ENCODE measurements around the gene DHRS7C. TPM values are rescaled to one million over a fixed set of nuclear protein-coding genes. Genes with fewer than 3 reads are reported as not detected.

Gene DHRS7C
- total and polyA plus RNA-seq, 2 donors (not counting 3 experiments of a cell fraction or from before 2014, with no cell fraction given) = not detected

DNA sequence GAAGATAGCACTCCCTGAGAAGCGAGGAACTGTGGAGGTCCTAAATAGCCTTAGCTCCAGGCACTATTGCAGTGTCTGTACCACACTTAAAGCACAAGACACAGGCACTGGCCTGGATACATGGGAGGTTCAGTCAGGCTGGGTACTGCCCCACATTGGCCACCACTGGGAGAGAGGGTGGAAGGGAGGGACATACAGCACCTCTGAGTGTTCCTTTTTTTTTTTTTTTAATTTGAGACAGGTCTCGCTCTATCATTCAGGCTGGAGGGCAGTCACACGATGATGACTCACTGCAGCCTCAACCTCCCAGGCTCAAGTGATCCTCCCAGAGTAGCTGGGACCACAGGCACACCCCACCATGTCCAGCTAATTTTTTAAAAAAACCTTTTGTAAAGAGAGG, 29.1 kb upstream of the DHRS7C start:
- H3K9ac ChIP-seq (replicated peaks; ENCODE audit: extremely low read depth, insufficient read depth, low read length) = no peak overlapping the region
- H3K36me3 ChIP-seq (ENCODE audit: control insufficient read depth in 2 of 2, extremely low read depth in 1 of 2, insufficient read depth in 2 of 2, low read length in 2 of 2) = no peaks in the 10 kb centered on the region
- intact Hi-C loops (cut with micrococcal nuclease) = no loop called here
- H3K9me3 ChIP-seq (replicated peaks; ENCODE audit: control insufficient read depth, insufficient read depth, low read length) = peaks cover 5% of the 10 kb centered on the region
- H2AFZ ChIP-seq (ENCODE audit: low read depth, low read length) = no peak overlapping the region
- dilution Hi-C loops (cut with MboI; ENCODE audit: extremely low pct_ligation_motif_present, low sequenced_read_pairs) = no loop called here
- no TSS peak for BruUV-seq (replicated peaks)
- H3K9me1 ChIP-seq (replicated peaks; ENCODE audit: control insufficient read depth, extremely low read depth, insufficient read depth, low read length) = no peaks in the 10 kb centered on the region
- H4K20me1 ChIP-seq (replicated peaks; ENCODE audit: control insufficient read depth, extremely low read depth, insufficient read depth, low read length) = no peaks in the 10 kb centered on the region
- no peaks in the 10 kb centered on the region for H3K4me1 ChIP-seq (ENCODE audit: control insufficient read depth, extremely low read depth, insufficient read depth, low read length)
- POLR2A ChIA-PET = no interaction called here
- CTCF ChIA-PET = no interaction called here
- FAIRE-seq = no peak
- H3K4me2 ChIP-seq (ENCODE audit: insufficient read depth, low read length) = no peak overlapping the region
- no peak overlapping the region for H3K27ac ChIP-seq (ENCODE audit: insufficient read depth, low read depth, low read length)
- no peaks in the 10 kb centered on the region for H3K79me2 ChIP-seq (ENCODE audit: control insufficient read depth, insufficient read depth, low read length)
- H3K4me3 ChIP-seq (replicated peaks in 1 of 3; ENCODE audit: insufficient read depth in 1 of 3, low read depth in 1 of 3, low read length in 3 of 3) = no peak overlapping the region
- DNase-seq (ENCODE audit: low read depth, low spot score) = no peak
- TF ChIP-seq EZH2 (IDR thresholded peaks at IDR 0.05; ENCODE audit: borderline replicate concordance, low read depth, low read length, severe bottlenecking) = no peak
- TF ChIP-seq POLR2A (IDR thresholded peaks at IDR 0.05; ENCODE audit: low read depth, low read length) = no peak
- TF ChIP-seq MYC (IDR thresholded peaks at IDR 0.05; ENCODE audit: low read depth, low read length) = no peak
- TF ChIP-seq, protein P1, sequence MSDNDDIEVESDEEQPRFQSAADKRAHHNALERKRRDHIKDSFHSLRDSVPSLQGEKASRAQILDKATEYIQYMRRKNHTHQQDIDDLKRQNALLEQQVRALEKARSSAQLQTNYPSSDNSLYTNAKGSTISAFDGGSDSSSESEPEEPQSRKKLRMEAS (IDR thresholded peaks at IDR 0.05; ENCODE audit: insufficient read depth, insufficient read length) = no peak
- TF ChIP-seq POLR2AphosphoS5 (IDR thresholded peaks at IDR 0.05; ENCODE audit: insufficient read depth, low read depth, low read length) = no peak
- TF ChIP-seq, protein P2, sequence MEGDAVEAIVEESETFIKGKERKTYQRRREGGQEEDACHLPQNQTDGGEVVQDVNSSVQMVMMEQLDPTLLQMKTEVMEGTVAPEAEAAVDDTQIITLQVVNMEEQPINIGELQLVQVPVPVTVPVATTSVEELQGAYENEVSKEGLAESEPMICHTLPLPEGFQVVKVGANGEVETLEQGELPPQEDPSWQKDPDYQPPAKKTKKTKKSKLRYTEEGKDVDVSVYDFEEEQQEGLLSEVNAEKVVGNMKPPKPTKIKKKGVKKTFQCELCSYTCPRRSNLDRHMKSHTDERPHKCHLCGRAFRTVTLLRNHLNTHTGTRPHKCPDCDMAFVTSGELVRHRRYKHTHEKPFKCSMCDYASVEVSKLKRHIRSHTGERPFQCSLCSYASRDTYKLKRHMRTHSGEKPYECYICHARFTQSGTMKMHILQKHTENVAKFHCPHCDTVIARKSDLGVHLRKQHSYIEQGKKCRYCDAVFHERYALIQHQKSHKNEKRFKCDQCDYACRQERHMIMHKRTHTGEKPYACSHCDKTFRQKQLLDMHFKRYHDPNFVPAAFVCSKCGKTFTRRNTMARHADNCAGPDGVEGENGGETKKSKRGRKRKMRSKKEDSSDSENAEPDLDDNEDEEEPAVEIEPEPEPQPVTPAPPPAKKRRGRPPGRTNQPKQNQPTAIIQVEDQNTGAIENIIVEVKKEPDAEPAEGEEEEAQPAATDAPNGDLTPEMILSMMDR (IDR thresholded peaks at IDR 0.05; ENCODE audit: extremely low read depth in 1 of 2, insufficient read depth in 1 of 2, low read depth in 1 of 2, low read length in 2 of 2) = no peak
- TF ChIP-seq GATA2 (IDR thresholded peaks at IDR 0.05; ENCODE audit: insufficient read depth, insufficient read length, low read depth, low read length) = no peak
- no peak for TF ChIP-seq JUN (IDR thresholded peaks at IDR 0.05; ENCODE audit: borderline replicate concordance, insufficient read depth, insufficient read length, low read depth)
- no peak for TF ChIP-seq FOS (IDR thresholded peaks at IDR 0.05; ENCODE audit: borderline replicate concordance, insufficient read depth, low read length)
- no peaks in the 10 kb centered on the region for H3K27me3 ChIP-seq (ENCODE audit: control insufficient read depth in 2 of 2, insufficient read depth in 2 of 2, low read length in 2 of 2)

Data from endothelial cell of umbilical vein (primary cell).